Measurements from ENCODE around the gene NCKAP5.

DNA sequence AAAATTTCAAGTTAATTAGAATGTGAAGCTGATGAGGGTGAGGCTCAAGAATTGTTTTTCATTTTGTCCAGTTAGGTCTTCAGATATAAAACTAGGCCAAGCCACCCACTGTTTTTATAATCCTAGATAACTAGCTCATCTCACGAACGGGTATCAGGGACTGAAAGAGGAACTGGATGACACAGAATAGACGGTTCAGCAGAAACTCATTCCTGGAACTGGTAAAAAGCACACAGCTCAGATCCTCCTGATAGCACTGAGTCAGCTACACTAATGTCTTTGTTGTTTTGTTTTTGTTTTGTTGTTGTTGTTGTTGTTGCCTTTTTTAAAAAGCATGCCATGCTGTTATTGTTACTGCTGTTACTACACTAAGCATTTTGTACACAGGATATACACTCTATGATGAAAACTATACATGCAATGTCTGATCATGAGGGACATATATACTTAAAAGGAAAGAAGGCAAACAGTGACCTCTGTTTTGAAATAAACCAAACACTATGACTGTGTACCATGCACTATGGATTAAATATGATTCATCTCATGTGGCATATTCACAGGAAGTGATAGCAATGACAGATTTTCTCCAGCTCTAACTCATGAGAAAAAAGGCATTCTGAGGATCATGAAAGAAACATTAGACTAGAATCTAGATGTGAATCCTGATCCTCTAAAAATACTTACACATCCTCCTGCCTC lies 437.6 kb downstream of the NCKAP5 start:
- TF ChIP-seq, protein P1, sequence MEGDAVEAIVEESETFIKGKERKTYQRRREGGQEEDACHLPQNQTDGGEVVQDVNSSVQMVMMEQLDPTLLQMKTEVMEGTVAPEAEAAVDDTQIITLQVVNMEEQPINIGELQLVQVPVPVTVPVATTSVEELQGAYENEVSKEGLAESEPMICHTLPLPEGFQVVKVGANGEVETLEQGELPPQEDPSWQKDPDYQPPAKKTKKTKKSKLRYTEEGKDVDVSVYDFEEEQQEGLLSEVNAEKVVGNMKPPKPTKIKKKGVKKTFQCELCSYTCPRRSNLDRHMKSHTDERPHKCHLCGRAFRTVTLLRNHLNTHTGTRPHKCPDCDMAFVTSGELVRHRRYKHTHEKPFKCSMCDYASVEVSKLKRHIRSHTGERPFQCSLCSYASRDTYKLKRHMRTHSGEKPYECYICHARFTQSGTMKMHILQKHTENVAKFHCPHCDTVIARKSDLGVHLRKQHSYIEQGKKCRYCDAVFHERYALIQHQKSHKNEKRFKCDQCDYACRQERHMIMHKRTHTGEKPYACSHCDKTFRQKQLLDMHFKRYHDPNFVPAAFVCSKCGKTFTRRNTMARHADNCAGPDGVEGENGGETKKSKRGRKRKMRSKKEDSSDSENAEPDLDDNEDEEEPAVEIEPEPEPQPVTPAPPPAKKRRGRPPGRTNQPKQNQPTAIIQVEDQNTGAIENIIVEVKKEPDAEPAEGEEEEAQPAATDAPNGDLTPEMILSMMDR (IDR thresholded peaks at IDR 0.05; ENCODE audit: insufficient read depth, low read depth, low read length) = no peak
- no peak for TF ChIP-seq EZH2 (IDR thresholded peaks at IDR 0.05; ENCODE audit: insufficient read depth, low read length)
